GM19099 (cell line): ENCODE measurements around the gene RAD23B.

Source experiments
- POLR2A ChIP-seq: IDR thresholded peaks from 3 replicates; pipeline ENCODE4 v1.6.1; 2011; ENCODE audit warnings: low read depth; ENCODE audit not compliant: insufficient read length; ENCODE audit errors: extremely low read depth

RAD23B gene

GRCh38 chr9:107363516-107364152 lies 80.6 kb downstream of the RAD23B start:
- no peak for TF ChIP-seq POLR2A

GRCh38 chr9:107367727-107368502 lies 84.8 kb downstream of the RAD23B start:
- no peak for TF ChIP-seq POLR2A

- TF ChIP-seq POLR2A: no peak
Observed at GRCh38 chr9:107368696-107369095, 85.6 kb downstream of the RAD23B start.

GRCh38 chr9:107373809-107374208 lies 90.7 kb downstream of the RAD23B start:
- TF ChIP-seq POLR2A: no peak

GRCh38 chr9:107375001-107375400 lies 91.9 kb downstream of the RAD23B start:
- no peak for TF ChIP-seq POLR2A

- no peak for TF ChIP-seq POLR2A
Observed at GRCh38 chr9:107375651-107376369, 92.7 kb downstream of the RAD23B start.

- TF ChIP-seq POLR2A: no peak
Observed at GRCh38 chr9:107378006-107378405, 94.9 kb downstream of the RAD23B start.
